Measurements from ENCODE around the gene TMEM151A.
"Not testable (repeated sequence)": the region's sequence is repeated elsewhere in the genome, so short reads cannot be mapped to it uniquely, and the experiment has no call there.

The TMEM151A gene

GRCh38 chr11:66267379-66268243 is 24.1 kb upstream of the TMEM151A start:
- peak; percentile 17 to 91 (median 84) for DNase-seq

DNA sequence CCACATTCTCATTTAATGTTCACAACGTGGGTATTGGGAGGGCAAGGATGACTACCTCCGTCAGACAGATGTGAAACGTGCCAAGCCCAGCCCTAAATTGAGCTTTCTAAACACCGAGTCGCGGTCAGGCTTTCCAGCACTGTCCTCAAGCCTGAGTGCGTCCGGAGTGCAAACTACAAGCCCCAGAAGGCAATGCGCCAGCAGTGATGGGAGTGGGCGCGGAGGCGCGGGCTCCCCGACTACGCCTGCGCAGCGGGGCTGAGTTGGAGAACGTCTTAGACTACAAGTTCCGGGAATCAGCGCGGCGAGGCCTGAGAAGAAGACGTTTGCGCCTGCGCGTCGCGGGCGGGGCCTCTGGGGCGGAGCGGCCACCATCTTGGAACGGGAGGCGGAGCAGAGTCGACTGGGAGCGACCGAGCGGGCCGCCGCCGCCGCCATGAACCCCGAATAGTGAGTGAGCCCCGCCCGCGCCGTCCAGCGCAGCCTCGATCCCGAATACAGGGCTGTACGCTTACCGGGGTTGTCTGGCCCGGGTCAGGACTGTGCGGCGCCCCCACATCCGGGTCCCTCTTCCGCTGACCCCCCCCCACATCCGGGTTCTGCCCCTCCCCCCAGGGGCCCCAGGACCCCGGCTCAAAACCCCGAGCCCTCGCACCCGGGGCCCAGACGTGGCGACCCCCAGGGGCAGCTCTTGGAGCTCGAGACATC is 23.3 kb upstream of the TMEM151A start, which contains the start of gene RAB1B:
TSS of gene RAB1B (plus strand) at position 396 of the 708 bp plus-strand sequence. CDS start at position 437, 41 bp downstream.
- DNase-seq: peak; percentile 93 to 100 (median 99)

GRCh38 chr11:66268952-66269905 is 22.5 kb upstream of the TMEM151A start:
- peak in 3 of 58 donors; percentile 54 to 75 (median 54) for DNase-seq

GRCh38 chr11:66271816-66272215 is 19.9 kb upstream of the TMEM151A start:
- DNase-seq: no peak

- DNase-seq: no peak
Observed at GRCh38 chr11:66272596-66272995, 19.1 kb upstream of the TMEM151A start.

DNA sequence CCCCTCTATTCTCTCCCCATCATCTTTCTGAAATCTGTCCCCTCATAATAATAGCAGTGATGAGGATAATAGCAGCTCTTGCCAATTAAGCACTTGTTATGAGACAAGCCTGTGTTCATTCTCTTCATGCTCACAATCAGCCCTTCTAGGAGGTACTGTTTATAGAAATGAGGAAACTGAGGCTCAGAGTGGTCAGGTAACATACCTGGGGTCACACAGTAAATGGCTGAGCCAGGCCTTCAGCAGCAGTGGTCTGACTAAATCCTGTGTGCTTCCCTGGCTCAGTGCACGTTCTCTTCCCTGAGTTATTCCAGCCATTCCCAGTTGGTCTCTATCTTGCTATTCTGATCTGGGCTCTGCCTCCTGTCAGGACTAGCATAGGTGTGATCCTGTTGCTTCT is 17.5 kb upstream of the TMEM151A start:
- DNase-seq: no peak

- no peak for DNase-seq
Observed at GRCh38 chr11:66275396-66275795, 16.3 kb upstream of the TMEM151A start.

GRCh38 chr11:66275984-66276612 is 15.6 kb upstream of the TMEM151A start:
- no peak for DNase-seq

DNA sequence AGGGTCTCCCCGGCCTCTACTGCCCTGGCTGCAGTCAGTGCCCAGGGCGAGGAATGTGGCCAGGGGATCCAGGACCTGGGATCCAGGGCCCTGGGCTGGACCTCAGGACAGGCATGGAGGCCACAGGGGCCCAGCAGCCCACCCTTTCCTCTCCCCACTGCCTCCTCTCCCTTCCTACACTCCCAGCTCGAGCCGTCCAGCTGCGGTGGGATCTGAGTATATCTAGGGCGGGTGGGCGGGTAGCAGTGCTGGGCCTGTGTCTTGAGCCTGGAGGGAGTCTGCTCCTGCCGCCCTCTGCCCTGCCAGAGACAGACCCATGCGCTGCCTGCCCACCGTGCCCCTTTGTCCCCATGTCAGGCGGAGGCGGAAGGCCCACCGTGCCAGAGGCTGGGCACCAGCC is 15.1 kb upstream of the TMEM151A start:
- DNase-seq: not testable (repeated sequence)

- not testable (repeated sequence) for DNase-seq
Observed at GRCh38 chr11:66277064-66277463, 14.6 kb upstream of the TMEM151A start.

DNA sequence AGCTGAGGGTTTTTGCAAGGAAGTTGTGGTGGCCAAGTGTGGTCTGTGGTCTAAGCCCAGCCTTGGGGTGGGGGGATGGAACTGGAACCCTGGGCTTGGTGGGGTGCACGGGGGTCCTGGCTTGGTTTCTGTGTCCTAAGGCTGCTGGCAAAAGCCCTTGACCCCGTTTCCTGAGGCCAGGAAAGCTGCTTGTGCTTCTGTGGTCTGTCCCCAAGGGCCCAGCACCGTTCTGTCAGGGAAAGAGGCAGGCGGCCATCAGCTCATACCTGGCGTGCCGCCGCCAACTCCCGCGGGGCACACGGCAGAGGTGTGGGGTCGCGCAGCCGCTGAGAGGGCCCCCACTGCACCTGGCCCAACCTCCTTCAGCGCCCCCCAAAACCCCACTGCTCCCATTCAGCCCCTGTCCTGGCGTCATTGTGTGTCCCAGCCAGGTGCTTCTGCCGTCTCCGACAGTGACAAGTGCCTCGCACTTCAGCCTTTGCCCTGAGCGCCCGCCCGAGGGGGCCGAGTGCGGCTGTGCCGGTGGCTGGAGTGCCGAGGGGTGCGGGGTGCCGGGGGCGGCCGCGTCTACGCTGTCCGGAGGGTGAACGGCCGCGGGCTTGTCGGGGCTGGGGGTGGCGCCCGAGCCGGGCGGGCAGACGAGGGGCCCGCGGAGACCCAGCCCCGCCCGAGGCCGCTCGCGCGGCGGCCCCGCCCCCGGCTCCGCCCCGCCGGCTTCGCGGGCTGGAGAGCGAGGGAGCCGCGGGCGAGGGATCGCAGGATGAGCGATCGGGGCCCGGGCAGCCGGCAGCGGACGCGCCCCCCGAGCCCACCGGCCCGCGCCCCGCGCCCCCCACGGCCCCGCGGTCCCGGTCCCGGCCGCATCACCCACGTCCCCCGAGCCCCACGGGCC is 14.0 kb upstream of the TMEM151A start, which contains the start of gene CNIH2:
TSS of gene CNIH2 (plus strand) at position 705 of the 892 bp plus-strand sequence. CDS start 282 bp downstream, outside the sequence.
- DNase-seq: peak in 9 of 58 donors; percentile 21 to 46 (median 30)

GRCh38 chr11:66278363-66279091 is 13.2 kb upstream of the TMEM151A start:
- peak in 1 of 58 donors; percentile 49 for DNase-seq

GRCh38 chr11:66279092-66279734 is 12.5 kb upstream of the TMEM151A start:
- DNase-seq: no peak

GRCh38 chr11:66280428-66280827 is 11.3 kb upstream of the TMEM151A start:
- DNase-seq: peak in 1 of 58 donors; percentile 38

GRCh38 chr11:66281001-66281400 is 10.7 kb upstream of the TMEM151A start:
- no peak for DNase-seq

GRCh38 chr11:66281776-66282467 is 9.8 kb upstream of the TMEM151A start:
- DNase-seq: no peak
